K562 (cell line): Measurements from ENCODE around the gene ANKRD13A. TPM values are rescaled to one million over a fixed set of nuclear protein-coding genes. Genes with fewer than 3 reads are reported as not detected.

Experiments used
- ATAC-seq: fragments of 200-7000 bp; cut with Tn5 transposase; 3 replicates; pipeline ENCODE4 v1.9.1; 2020; ENCODE audit warnings: moderate library complexity
- BruUV-seq: library from RNA; stranded (reverse); fragments of 400-500 nt; replicated peaks from 2 replicates; lab custom pipeline; 2021; lab: Mats Ljungman, UMichigan
- CTCF ChIA-PET: fragments of 300-600 bp; formaldehyde crosslinking; extraction: SDS; loops from one replicate; lab custom pipeline; 2021; ENCODE audit warnings: low intra/inter-chr PET ratio; lab: Yijun Ruan, JAX
- POLR2A ChIA-PET: fragments of 300-600, 350-650 bp; sonication (Branson Sonifier 250); formaldehyde crosslinking; extraction: SDS; loops from one replicate; lab custom pipeline; 2021; ENCODE audit warnings: antibody characterized with exemption, inconsistent platforms; lab: Yijun Ruan, JAX
- DNase-seq, 4 experiments: peaks; one replicate each; pipeline versions ENCODE4 v3.0.0 to v3.0.0-alpha.2; 2011 to 2018; ENCODE audit warnings: low spot score in 3 of 4, mixed read lengths in 3 of 4; ENCODE audit errors: extremely low read depth in 1 of 4
- FAIRE-seq: peaks from 2 replicates; lab custom pipeline; 2011; peaks lifted over from hg19 to GRCh38; lab: Jason Lieb, UNC
- H2AFZ ChIP-seq: 2 replicates; pipeline ENCODE4 v1.6.0; 2011; ENCODE audit warnings: low read depth, low read length, control low read depth, inconsistent platforms
- H3K27ac ChIP-seq: fragments of 200-600 bp; 3 replicates; pipeline ENCODE4 v1.8.0; 2011; ENCODE audit warnings: low read depth, mild to moderate bottlenecking, control low read depth, inconsistent platforms, low read length, moderate library complexity, mixed read lengths; ENCODE audit errors: extremely low read depth
- H3K27me3 ChIP-seq, 2 experiments: fragments of 300-600 bp in 1 of 2; 2 replicates in 1 of 2; 3 replicates in 1 of 2; pipeline versions ENCODE4 v1.6.0 to v1.8.0; 2011; ENCODE audit warnings: inconsistent platforms in 2 of 2, low read length in 2 of 2, mild to moderate bottlenecking in 1 of 2, mixed read lengths in 1 of 2, moderate library complexity in 1 of 2; ENCODE audit not compliant: control insufficient read depth in 2 of 2, insufficient read depth in 2 of 2
- H3K36me3 ChIP-seq: fragments of 300-600 bp; 3 replicates; pipeline ENCODE4 v1.8.0; 2011; ENCODE audit warnings: mild to moderate bottlenecking, low read length, inconsistent platforms; ENCODE audit not compliant: control insufficient read depth, insufficient read depth
- H3K4me1 ChIP-seq, 2 experiments: fragments of 200-600 bp in 1 of 2; replicated peaks in 1 of 2; 2 replicates in 1 of 2; 3 replicates in 1 of 2; pipeline versions ENCODE4 v1.5.1 to v1.8.0; 2011; ENCODE audit warnings: inconsistent platforms in 2 of 2, low read length in 2 of 2, mild to moderate bottlenecking in 1 of 2, mixed read lengths in 1 of 2, moderate library complexity in 1 of 2; ENCODE audit not compliant: control insufficient read depth in 2 of 2, insufficient read depth in 2 of 2
- H3K4me2 ChIP-seq: 2 replicates; pipeline ENCODE4 v1.6.1; 2011; ENCODE audit warnings: low read length, control low read depth, inconsistent platforms, mixed read lengths; ENCODE audit not compliant: insufficient read depth
- H3K4me3 ChIP-seq: fragments of 200-600 bp; sonication (generic), shearing (Covaris generic); 2 replicates; pipeline ENCODE4 v1.5.1; 2016; ENCODE audit warnings: control low read depth, inconsistent platforms
- H3K79me2 ChIP-seq: fragments of 200-600 bp; 3 replicates; pipeline ENCODE4 v1.8.0; 2011; ENCODE audit warnings: low read length, inconsistent platforms; ENCODE audit not compliant: control insufficient read depth, insufficient read depth
- H3K9ac ChIP-seq, 2 experiments: 2 replicates each; pipeline versions ENCODE4 v1.6.0 to v1.6.1; 2011; ENCODE audit warnings: low read depth in 2 of 2, low read length in 2 of 2, control low read depth in 1 of 2, inconsistent platforms in 1 of 2, mild to moderate bottlenecking in 1 of 2, mixed read lengths in 1 of 2; ENCODE audit not compliant: insufficient read depth in 1 of 2
- H3K9me1 ChIP-seq: one replicate; pipeline ENCODE4 v1.6.0; 2011; ENCODE audit warnings: inconsistent platforms, mild to moderate bottlenecking, low read length, moderate library complexity; ENCODE audit not compliant: control insufficient read depth, insufficient read depth
- H3K9me3 ChIP-seq: replicated peaks from 2 replicates; pipeline ENCODE4 v1.5.1; 2011; ENCODE audit warnings: low read depth, low read length, inconsistent platforms; ENCODE audit not compliant: control insufficient read depth, insufficient read depth
- H4K20me1 ChIP-seq: replicated peaks from 2 replicates; pipeline ENCODE4 v1.6.1; 2011; ENCODE audit warnings: low read length, inconsistent platforms, mixed read lengths; ENCODE audit not compliant: control insufficient read depth, insufficient read depth
- ELF1 ChIP-seq: fragments of 200-800 bp; sonication (Bioruptor generic); IDR thresholded peaks from 2 replicates; pipeline ENCODE4 v1.6.1; 2016; ENCODE audit warnings: missing genetic modification characterization, missing compliant biosample characterization
- HNRNPH1 ChIP-seq: fragments of 200-400 bp; formaldehyde crosslinking; optimal IDR thresholded peaks from 2 replicates; pipeline ENCODE3; 2017; ENCODE audit warnings: low read depth, mild to moderate bottlenecking, low read length, moderate library complexity
- KLF1 ChIP-seq: fragments of 450-650 bp; IDR thresholded peaks from 2 replicates; pipeline ENCODE4 v1.6.1; 2016; ENCODE audit warnings: missing genetic modification characterization, missing compliant biosample characterization
- NR2F6 ChIP-seq: fragments of 450-650 bp; formaldehyde crosslinking; IDR thresholded peaks from 2 replicates; pipeline ENCODE4 v1.4.0; 2020; ENCODE audit warnings: mild to moderate bottlenecking
- POLR2AphosphoS5 ChIP-seq: IDR thresholded peaks from 2 replicates; pipeline ENCODE4 v1.6.1; 2011; ENCODE audit warnings: mild to moderate bottlenecking, low read depth, low read length, moderate library complexity; ENCODE audit not compliant: control insufficient read depth, insufficient read depth
- POLR2B ChIP-seq: fragments of 450-650 bp; IDR thresholded peaks from 2 replicates; pipeline ENCODE4 v1.6.1; 2018; ENCODE audit warnings: low read depth; ENCODE audit not compliant: partially characterized antibody
- RFX7 ChIP-seq: fragments of 250-450 bp; sonication (Bioruptor Pico); IDR thresholded peaks from 2 replicates; pipeline ENCODE4 v1.5.1; 2021; ENCODE audit warnings: mild to moderate bottlenecking
- U2AF2 ChIP-seq: fragments of 200-400 bp; formaldehyde crosslinking; optimal IDR thresholded peaks from 2 replicates; pipeline ENCODE3; 2017; ENCODE audit warnings: low read depth, mild to moderate bottlenecking, low read length
- ZNF133 ChIP-seq: fragments of 250-450 bp; sonication (Bioruptor Pico); IDR thresholded peaks from 2 replicates; pipeline ENCODE4 v1.4.0; 2020; ENCODE audit warnings: mild to moderate bottlenecking
- ZNF197 ChIP-seq: fragments of 200-800 bp; sonication (Bioruptor generic); IDR thresholded peaks from 2 replicates; pipeline ENCODE4 v1.6.1; 2016; ENCODE audit warnings: low read depth, missing genetic modification characterization, missing compliant biosample characterization
- ZNF707 ChIP-seq: fragments of 250-450 bp; sonication (Bioruptor Pico); conservative IDR thresholded peaks from 2 replicates; pipeline ENCODE4 v1.8.0; 2022; ENCODE audit warnings: inconsistent platforms, mild to moderate bottlenecking, moderate library complexity
- ZNF76 ChIP-seq: fragments of 250-450 bp; sonication (Bioruptor Pico); IDR thresholded peaks from 2 replicates; pipeline ENCODE4 v1.4.0; 2020; ENCODE audit warnings: mild to moderate bottlenecking, moderate library complexity, borderline replicate concordance
- ZNF785 ChIP-seq: fragments of 250-450 bp; sonication (Bioruptor Pico); IDR thresholded peaks from 2 replicates; pipeline ENCODE4 v1.4.0; 2020; ENCODE audit warnings: mild to moderate bottlenecking
- WGBS: fragments of 100-300 bp; shearing (Covaris generic); methylation state at CpG from one replicate; pipeline ENCODE4 v1.1.6; 2016; ENCODE audit warnings: low coverage, mixed read lengths; ENCODE audit not compliant: insufficient coverage; ENCODE audit errors: missing lambda C conversion rate; 5-methylcytosine and 5-hydroxymethylcytosine counted together
- in situ Hi-C: fragments of 300-500 bp; cut with MboI; formaldehyde crosslinking; loops from 4 replicates; pipeline ENCODE4 v1.15.0; 2018; ENCODE audit warnings: inconsistent platforms, mixed read lengths
- intact Hi-C: fragments of 100-400 bp; cut with micrococcal nuclease; formaldehyde crosslinking; loops from 2 replicates; pipeline ENCODE4 v1.14.2; 2022
- polyA plus RNA-seq, 8 experiments: library from polyadenylated mRNA; depleted of rRNA in 4 of 8; stranded (reverse) in 5 of 8; unstranded in 3 of 8; fragments of >200 nt; fragmentation: Nextera tagmentation in 2 of 8; fragmentation: Illumina TruSeq in 1 of 8; extraction: Ambion mirVana in 2 of 8; extraction: Trizol in 1 of 8; gene quantifications; 2 replicates each; pipeline versions ENCODE4 v1.2.1 to v1.2.3, GENCODE V29; 2011 to 2014; ENCODE audit warnings: inconsistent platforms in 1 of 8, missing spikeins in 1 of 8
- total RNA-seq, 7 experiments: library from RNA; depleted of rRNA in 6 of 7; stranded (reverse); fragments of >200 nt in 6 of 7; fragmentation: Illumina TruSeq in 2 of 7; extraction: Trizol in 2 of 7; gene quantifications; 2 replicates each; pipeline versions ENCODE4 v1.2.1 to v1.2.3, GENCODE V29; 2011 to 2021; ENCODE audit warnings: low replicate concordance in 1 of 7
- TF ChIP-seq, protein P1 (sequence below): fragments of 450-650 bp; IDR thresholded peaks from 2 replicates; pipeline ENCODE4 v1.6.1; 2016; ENCODE audit warnings: low read depth
- TF ChIP-seq, protein P2 (sequence below): fragments of 250-450 bp; sonication (Bioruptor Pico); IDR thresholded peaks from 2 replicates; pipeline ENCODE4 v1.8.0; 2021; ENCODE audit warnings: mild to moderate bottlenecking, moderate library complexity

ANKRD13A gene
- total and polyA plus RNA-seq, 9 of the 15 experiments (the other 6 are each of a cell fraction or from before 2014, with no cell fraction given) = 5.0 to 55.0 (median 41.5) TPM

DNA sequence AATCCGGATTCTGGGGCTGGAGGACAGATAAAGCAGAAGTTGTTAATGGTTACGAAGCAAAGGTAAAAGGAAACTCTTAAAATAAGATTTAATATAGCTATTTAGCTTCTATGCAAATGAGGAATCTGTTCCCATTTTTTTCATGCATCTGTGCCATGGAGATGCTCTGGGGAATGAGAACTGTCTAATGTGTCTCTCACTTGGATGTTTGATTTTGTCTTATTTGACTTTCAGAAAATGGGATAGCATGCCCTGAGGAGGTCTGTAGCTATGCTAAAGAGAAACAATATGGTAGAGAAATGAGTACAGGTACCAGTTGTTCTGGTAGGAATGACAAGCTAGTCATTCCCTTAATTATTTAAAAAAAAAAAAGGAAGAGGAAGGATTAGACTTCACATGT lies 24.8 kb downstream of the ANKRD13A start:
- H3K27me3 ChIP-seq = no peaks in the 10 kb centered on the region
- no peak overlapping the region for H3K4me2 ChIP-seq
- intact Hi-C loops (no loop called here), in situ Hi-C loops (no loop called here)
- H3K4me1 ChIP-seq = no peaks in the 10 kb centered on the region
- ChIA-PET POLR2A (interaction anchor here (0.6 to 1.3 kb wide), 2 partner anchors 10 to 13 kb away, joined by 4 to 6 read pairs; no protein-coding TSS in a partner anchor), CTCF (interaction anchor here (1.1 kb wide), 1 partner anchor 76 kb away, joined by 7 read pairs; no protein-coding TSS in a partner anchor)
- DNase-seq = no peak
- H3K4me3 ChIP-seq = no peak overlapping the region
- H3K79me2 ChIP-seq = no peaks in the 10 kb centered on the region
- no peak overlapping the region for H3K27ac ChIP-seq
- no peak for ATAC-seq
- no peaks in the 10 kb centered on the region for H3K9me1 ChIP-seq
- no peak for FAIRE-seq
- 75% methylated on average over 2 of the region's 2 CpGs for WGBS
- H3K9ac ChIP-seq = no peak overlapping the region
- H3K9me3 ChIP-seq = no peaks in the 10 kb centered on the region
- H4K20me1 ChIP-seq = no peaks in the 10 kb centered on the region
- peaks cover 74% of the 10 kb centered on the region for H3K36me3 ChIP-seq
- no TSS peak for BruUV-seq
- H2AFZ ChIP-seq = no peak overlapping the region
- TF ChIP-seq ELF1 (tag) (no peak), ZNF197 (CRISPR knock-in tag) (no peak), RFX7 (CRISPR knock-in tag) (no peak), ZNF76 (CRISPR knock-in tag) (no peak), KLF1 (tag) (no peak), POLR2B (no peak), HNRNPH1 (no peak), U2AF2 (no peak), NR2F6 (CRISPR knock-in tag) (no peak), ZNF785 (no peak), ZNF707 (CRISPR knock-in tag) (no peak), ZNF133 (CRISPR knock-in tag) (no peak), POLR2AphosphoS5 (no peak)
- TF ChIP-seq, protein P1, sequence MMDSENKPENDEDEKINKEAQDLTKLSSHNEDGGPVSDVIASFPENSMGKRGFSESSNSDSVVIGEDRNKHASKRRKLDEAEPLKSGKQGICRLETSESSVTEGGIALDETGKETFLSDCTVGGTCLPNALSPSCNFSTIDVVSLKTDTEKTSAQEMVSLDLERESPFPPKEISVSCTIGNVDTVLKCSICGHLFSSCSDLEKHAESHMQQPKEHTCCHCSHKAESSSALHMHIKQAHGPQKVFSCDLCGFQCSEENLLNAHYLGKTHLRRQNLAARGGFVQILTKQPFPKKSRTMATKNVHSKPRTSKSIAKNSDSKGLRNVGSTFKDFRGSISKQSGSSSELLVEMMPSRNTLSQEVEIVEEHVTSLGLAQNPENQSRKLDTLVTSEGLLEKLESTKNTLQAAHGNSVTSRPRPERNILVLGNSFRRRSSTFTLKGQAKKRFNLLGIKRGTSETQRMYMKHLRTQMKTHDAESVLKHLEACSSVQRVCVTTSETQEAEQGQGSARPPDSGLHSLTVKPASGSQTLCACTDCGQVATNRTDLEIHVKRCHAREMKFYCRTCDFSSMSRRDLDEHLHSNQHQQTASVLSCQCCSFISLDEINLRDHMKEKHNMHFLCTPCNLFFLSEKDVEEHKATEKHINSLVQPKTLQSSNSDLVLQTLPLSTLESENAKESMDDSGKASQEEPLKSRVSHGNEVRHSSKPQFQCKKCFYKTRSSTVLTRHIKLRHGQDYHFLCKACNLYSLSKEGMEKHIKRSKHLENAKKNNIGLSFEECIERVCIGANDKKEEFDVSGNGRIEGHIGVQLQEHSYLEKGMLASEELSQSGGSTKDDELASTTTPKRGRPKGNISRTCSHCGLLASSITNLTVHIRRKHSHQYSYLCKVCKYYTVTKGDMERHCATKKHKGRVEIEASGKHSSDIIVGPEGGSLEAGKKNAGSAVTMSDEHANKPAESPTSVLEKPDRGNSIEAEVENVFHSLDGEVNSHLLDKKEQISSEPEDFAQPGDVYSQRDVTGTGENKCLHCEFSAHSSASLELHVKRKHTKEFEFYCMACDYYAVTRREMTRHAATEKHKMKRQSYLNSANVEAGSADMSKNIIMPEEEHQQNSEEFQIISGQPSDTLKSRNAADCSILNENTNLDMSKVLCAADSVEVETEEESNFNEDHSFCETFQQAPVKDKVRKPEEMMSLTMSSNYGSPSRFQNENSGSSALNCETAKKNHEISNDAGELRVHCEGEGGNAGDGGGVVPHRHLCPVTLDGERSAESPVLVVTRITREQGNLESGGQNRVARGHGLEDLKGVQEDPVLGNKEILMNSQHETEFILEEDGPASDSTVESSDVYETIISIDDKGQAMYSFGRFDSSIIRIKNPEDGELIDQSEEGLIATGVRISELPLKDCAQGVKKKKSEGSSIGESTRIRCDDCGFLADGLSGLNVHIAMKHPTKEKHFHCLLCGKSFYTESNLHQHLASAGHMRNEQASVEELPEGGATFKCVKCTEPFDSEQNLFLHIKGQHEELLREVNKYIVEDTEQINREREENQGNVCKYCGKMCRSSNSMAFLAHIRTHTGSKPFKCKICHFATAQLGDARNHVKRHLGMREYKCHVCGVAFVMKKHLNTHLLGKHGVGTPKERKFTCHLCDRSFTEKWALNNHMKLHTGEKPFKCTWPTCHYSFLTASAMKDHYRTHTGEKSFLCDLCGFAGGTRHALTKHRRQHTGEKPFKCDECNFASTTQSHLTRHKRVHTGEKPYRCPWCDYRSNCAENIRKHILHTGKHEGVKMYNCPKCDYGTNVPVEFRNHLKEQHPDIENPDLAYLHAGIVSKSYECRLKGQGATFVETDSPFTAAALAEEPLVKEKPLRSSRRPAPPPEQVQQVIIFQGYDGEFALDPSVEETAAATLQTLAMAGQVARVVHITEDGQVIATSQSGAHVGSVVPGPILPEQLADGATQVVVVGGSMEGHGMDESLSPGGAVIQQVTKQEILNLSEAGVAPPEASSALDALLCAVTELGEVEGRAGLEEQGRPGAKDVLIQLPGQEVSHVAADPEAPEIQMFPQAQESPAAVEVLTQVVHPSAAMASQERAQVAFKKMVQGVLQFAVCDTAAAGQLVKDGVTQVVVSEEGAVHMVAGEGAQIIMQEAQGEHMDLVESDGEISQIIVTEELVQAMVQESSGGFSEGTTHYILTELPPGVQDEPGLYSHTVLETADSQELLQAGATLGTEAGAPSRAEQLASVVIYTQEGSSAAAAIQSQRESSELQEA = no peak
- TF ChIP-seq, protein P2, sequence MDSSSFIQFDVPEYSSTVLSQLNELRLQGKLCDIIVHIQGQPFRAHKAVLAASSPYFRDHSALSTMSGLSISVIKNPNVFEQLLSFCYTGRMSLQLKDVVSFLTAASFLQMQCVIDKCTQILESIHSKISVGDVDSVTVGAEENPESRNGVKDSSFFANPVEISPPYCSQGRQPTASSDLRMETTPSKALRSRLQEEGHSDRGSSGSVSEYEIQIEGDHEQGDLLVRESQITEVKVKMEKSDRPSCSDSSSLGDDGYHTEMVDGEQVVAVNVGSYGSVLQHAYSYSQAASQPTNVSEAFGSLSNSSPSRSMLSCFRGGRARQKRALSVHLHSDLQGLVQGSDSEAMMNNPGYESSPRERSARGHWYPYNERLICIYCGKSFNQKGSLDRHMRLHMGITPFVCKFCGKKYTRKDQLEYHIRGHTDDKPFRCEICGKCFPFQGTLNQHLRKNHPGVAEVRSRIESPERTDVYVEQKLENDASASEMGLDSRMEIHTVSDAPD (CRISPR knock-in tag) = no peak
